GM23248 (cell line): ENCODE results near the gene LST1. TPM values are rescaled to one million over a fixed set of nuclear protein-coding genes. Genes with fewer than 3 reads are reported as not detected.

Experiments used
- DNase-seq: peaks from one replicate; pipeline ENCODE4 v3.0.0-alpha.2; 2015
- H2AFZ ChIP-seq: fragments of 200-600 bp; sonication (generic); 2 replicates; pipeline ENCODE4 v1.6.1; 2016; ENCODE audit warnings: antibody characterized with exemption
- H3F3A ChIP-seq: fragments of 200-600 bp; sonication (generic); 2 replicates; pipeline ENCODE4 v1.6.1; 2016; ENCODE audit warnings: mild to moderate bottlenecking, antibody characterized with exemption, mixed run types; ENCODE audit not compliant: insufficient read depth
- H3K27ac ChIP-seq: fragments of 200-600 bp; sonication (generic); 2 replicates; pipeline ENCODE4 v1.5.1; 2016; ENCODE audit warnings: mild to moderate bottlenecking
- H3K27me3 ChIP-seq: fragments of 200-600 bp; sonication (generic); replicated peaks from 2 replicates; pipeline ENCODE4 v1.6.1; 2016; ENCODE audit warnings: mild to moderate bottlenecking; ENCODE audit not compliant: insufficient read depth
- H3K36me3 ChIP-seq: fragments of 200-600 bp; sonication (generic); 2 replicates; pipeline ENCODE4 v1.6.1; 2016; ENCODE audit warnings: low read depth, mild to moderate bottlenecking
- H3K4me1 ChIP-seq: fragments of 200-600 bp; sonication (generic); 2 replicates; pipeline ENCODE4 v1.6.1; 2016; ENCODE audit warnings: mild to moderate bottlenecking; ENCODE audit not compliant: insufficient read depth
- H3K4me2 ChIP-seq: fragments of 200-600 bp; sonication (generic); one replicate; pipeline ENCODE4 v1.6.1; 2016; ENCODE audit warnings: mild to moderate bottlenecking; ENCODE audit not compliant: unreplicated experiment
- H3K4me3 ChIP-seq: fragments of 200-600 bp; sonication (generic); 2 replicates; pipeline ENCODE4 v1.5.1; 2016; ENCODE audit warnings: mild to moderate bottlenecking
- H3K79me2 ChIP-seq: fragments of 200-600 bp; sonication (generic); 2 replicates; pipeline ENCODE4 v1.6.1; 2016; ENCODE audit warnings: mild to moderate bottlenecking; ENCODE audit not compliant: insufficient read depth
- H3K9ac ChIP-seq: fragments of 200-600 bp; sonication (generic); 2 replicates; pipeline ENCODE4 v1.6.1; 2016; ENCODE audit warnings: mild to moderate bottlenecking
- H3K9me2 ChIP-seq: fragments of 200-600 bp; sonication (generic); 2 replicates; pipeline ENCODE4 v1.6.1; 2016; ENCODE audit warnings: mixed run types, mild to moderate bottlenecking, moderate library complexity; ENCODE audit not compliant: insufficient read depth
- H3K9me3 ChIP-seq: fragments of 200-600 bp; sonication (generic); one replicate; pipeline ENCODE4 v1.6.1; 2017; ENCODE audit warnings: low read depth
- H4K20me1 ChIP-seq: fragments of 200-600 bp; sonication (generic); 2 replicates; pipeline ENCODE4 v1.6.0; 2016; ENCODE audit not compliant: insufficient read depth
- EZH2 ChIP-seq: fragments of 200-600 bp; sonication (generic); IDR thresholded peaks from 2 replicates; pipeline ENCODE4 v1.6.1; 2018; ENCODE audit warnings: antibody characterized with exemption, mild to moderate bottlenecking; ENCODE audit not compliant: insufficient read depth, poor library complexity, severe bottlenecking
- EZH2phosphoT487 ChIP-seq: fragments of 200-600 bp; sonication (generic); IDR thresholded peaks from 2 replicates; pipeline ENCODE4 v1.6.1; 2018; ENCODE audit warnings: antibody characterized with exemption, moderate library complexity, mild to moderate bottlenecking, low read depth; ENCODE audit not compliant: insufficient read depth
- WGBS, 2 experiments: methylation state at CpG; one replicate each; pipeline ENCODE4 v1.1.6; 2015 to 2017; ENCODE audit warnings: low lambda C conversion rate in 2 of 2, low coverage in 1 of 2; ENCODE audit errors: missing lambda C conversion rate in 2 of 2; 5-methylcytosine and 5-hydroxymethylcytosine counted together
- in situ Hi-C: fragments of 300-500 bp; cut with MboI; formaldehyde crosslinking; loops from 2 replicates; pipeline ENCODE4 v1.15.0; 2020
- polyA plus RNA-seq: library from polyadenylated mRNA; unstranded; fragments of >200 nt; fragmentation: Nextera tagmentation; extraction: Ambion mirVana; gene quantifications from 2 replicates; pipeline ENCODE4 v1.2.1, GENCODE V29; 2016
- total RNA-seq: library from RNA; depleted of rRNA; stranded (reverse); fragments of >200 nt; shearing (Covaris generic); gene quantifications from 2 replicates; pipeline ENCODE4 v1.2.3, GENCODE V29; 2014

Gene LST1
- total and polyA plus RNA-seq, 2 experiments from 2014 or later, result not detected

DNA sequence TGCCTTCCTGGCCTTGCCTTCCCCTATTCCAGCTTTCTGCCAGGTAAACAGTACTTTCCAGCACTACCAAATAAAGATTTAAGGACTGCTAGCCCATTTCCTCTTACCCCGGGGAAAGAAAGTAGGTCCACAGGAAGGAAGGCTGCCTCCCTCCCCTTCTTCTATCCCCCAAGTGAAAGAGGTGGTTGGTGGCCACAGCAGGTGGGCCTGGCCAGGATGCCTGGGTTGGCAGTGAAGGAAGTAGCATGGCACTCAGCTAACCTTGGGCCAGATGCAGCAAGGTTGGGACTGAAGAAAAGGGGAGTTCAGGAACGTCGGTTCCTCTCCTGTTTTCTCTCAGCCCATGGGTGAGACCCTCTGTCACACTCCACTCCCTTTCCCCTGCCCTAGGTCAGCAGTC is 29.8 kb upstream of the LST1 start:
- 87 to 93% methylated on average over 3 of the region's 3 CpGs for WGBS, 2 experiments
- H3K4me1 ChIP-seq, result peaks cover 30% of the 10 kb centered on the region
- DNase-seq, result no peak
- in situ Hi-C loops, result no loop called here
- H3K9me2 ChIP-seq, result no peaks in the 10 kb centered on the region
- H4K20me1 ChIP-seq, result no peaks in the 10 kb centered on the region
- no peak overlapping the region for H3K4me3 ChIP-seq
- no peaks in the 10 kb centered on the region for H3K9me3 ChIP-seq
- no peak for TF ChIP-seq EZH2
- TF ChIP-seq EZH2phosphoT487, result no peak
- peaks cover 22% of the 10 kb centered on the region for H3K36me3 ChIP-seq
- H3K79me2 ChIP-seq, result peaks cover 32% of the 10 kb centered on the region
- no peak overlapping the region for H3K27ac ChIP-seq
- peaks cover 26% of the 10 kb centered on the region for H3F3A ChIP-seq
- no peaks in the 10 kb centered on the region for H3K27me3 ChIP-seq
- H3K4me2 ChIP-seq, result no peak overlapping the region
- H3K9ac ChIP-seq, result no peak overlapping the region
- H2AFZ ChIP-seq, result no peak overlapping the region

DNA sequence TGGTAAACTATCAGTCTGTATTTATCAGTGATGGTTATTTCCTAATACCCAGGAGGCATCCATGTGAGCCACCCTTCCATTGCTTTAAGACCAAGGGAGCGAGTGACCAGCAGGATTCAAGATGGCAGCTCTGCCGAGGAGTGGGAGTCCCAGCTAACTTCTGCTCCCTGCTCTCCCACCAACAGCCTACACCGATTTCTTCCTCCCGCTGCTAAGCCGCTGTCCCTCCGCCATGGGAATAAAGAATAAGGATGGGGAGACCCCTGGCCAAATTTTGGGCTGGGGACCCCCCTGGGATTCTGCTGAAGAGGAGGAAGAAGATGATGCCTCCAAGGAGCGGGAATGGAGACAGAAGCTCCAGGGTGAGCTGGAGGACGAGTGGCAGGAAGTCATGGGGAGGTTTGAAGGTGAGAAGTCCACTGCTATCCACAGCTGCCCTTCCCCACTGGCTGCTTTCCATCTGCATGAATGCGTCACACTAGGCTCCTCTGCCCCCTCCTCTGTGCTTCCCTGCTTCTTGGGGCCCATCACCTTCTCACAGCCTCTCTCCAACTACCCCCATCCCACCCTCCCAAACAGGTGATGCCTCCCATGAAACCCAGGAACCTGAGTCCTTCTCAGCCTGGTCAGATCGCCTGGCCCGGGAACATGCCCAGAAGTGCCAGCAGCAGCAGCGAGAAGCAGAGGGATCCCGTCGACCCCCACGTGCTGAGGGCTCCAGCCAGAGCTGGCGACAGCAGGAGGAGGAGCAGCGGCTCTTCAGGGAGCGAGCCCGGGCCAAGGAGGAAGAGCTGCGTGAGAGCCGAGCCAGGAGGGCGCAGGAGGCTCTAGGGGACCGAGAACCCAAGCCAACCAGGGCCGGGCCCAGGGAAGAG is 28.4 kb upstream of the LST1 start:
- in situ Hi-C loops, result no loop called here
- peaks cover 20% of the 10 kb centered on the region for H3K36me3 ChIP-seq
- H3F3A ChIP-seq, result peaks cover 38% of the 10 kb centered on the region
- H3K9me3 ChIP-seq, result no peaks in the 10 kb centered on the region
- H3K9ac ChIP-seq, result no peak overlapping the region
- TF ChIP-seq EZH2phosphoT487 (no peak), EZH2 (no peak)
- H3K4me3 ChIP-seq, result no peak overlapping the region
- no peak overlapping the region for H3K27ac ChIP-seq
- no peak overlapping the region for H2AFZ ChIP-seq
- H3K4me1 ChIP-seq, result peaks cover 30% of the 10 kb centered on the region
- WGBS, 2 experiments, result 83 to 86% methylated on average over 23 to 24 of the region's 24 CpGs
- DNase-seq, result no peak
- no peaks in the 10 kb centered on the region for H3K27me3 ChIP-seq
- no peak overlapping the region for H3K4me2 ChIP-seq
- no peaks in the 10 kb centered on the region for H4K20me1 ChIP-seq
- H3K79me2 ChIP-seq, result peaks cover 25% of the 10 kb centered on the region
- no peaks in the 10 kb centered on the region for H3K9me2 ChIP-seq

DNA sequence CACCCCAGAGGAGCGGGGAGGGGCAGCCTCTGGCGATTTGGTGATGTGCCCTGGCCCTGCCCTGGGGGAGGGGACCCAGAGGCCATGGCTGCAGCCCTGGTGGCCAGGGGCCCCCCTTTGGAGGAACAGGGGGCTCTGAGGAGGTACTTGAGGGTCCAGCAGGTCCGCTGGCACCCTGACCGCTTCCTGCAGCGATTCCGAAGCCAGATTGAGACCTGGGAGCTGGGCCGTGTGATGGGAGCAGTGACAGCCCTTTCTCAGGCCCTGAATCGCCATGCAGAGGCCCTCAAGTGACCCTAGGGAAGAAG is 27.8 kb upstream of the LST1 start:
- H3K4me2 ChIP-seq, result no peak overlapping the region
- H2AFZ ChIP-seq, result no peak overlapping the region
- peaks cover 44% of the 10 kb centered on the region for H3F3A ChIP-seq
- no peak for DNase-seq
- no peaks in the 10 kb centered on the region for H3K9me3 ChIP-seq
- 92 to 94% methylated on average over 7 to 8 of the region's 8 CpGs for WGBS, 2 experiments
- H3K27me3 ChIP-seq, result no peaks in the 10 kb centered on the region
- H3K9me2 ChIP-seq, result no peaks in the 10 kb centered on the region
- no peak overlapping the region for H3K9ac ChIP-seq
- H3K36me3 ChIP-seq, result peaks cover 16% of the 10 kb centered on the region
- H3K4me1 ChIP-seq, result peaks cover 36% of the 10 kb centered on the region
- TF ChIP-seq EZH2, result no peak
- TF ChIP-seq EZH2phosphoT487, result no peak
- in situ Hi-C loops, result no loop called here
- H3K4me3 ChIP-seq, result no peak overlapping the region
- H3K79me2 ChIP-seq, result peaks cover 20% of the 10 kb centered on the region
- H4K20me1 ChIP-seq, result no peaks in the 10 kb centered on the region
- no peak overlapping the region for H3K27ac ChIP-seq

DNA sequence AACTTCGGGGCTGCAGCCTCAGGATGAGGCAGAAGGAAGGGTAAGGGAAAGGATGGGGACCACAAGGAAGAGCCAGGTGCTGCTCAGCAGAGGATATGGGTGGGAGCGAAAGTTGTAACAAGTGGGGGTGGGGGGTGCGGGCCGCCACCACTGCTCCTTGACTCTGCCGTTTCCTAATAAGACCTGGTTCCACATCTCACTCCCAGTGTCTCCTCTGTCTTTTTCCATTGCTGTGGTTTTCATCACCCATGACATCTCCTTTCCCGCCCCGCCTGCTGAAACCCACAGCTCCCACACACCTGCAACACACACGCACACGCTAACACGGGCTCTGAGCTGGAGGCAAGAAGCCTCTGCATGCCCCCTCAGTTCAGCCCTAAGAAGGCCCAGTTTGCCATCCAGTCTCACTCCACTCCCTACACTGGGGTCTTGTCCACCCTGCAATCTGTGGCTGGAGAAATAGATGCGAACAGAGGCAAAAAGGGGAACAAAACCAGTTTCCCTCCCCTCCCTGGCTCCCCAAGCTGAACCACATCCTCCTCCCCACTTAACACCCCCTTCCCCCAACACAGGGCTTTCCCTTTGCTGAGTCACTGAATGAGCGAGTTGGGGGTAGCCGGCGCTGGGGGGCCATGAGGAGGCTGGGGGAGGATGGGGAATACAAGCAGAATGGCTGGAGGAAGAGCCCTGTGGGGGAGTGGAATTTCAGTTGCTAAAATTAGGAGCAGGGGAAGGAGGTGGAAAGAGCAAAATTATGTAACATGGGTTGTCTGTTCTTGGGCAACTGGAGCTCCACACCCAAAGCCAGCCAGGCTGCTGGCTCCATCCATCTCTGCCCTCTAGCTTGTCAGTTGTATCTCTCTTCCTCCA is 27.2 kb upstream of the LST1 start:
- peak overlapping the region; percentile 65 for H3K4me2 ChIP-seq

More for the DNA sequence above, 27.2 kb upstream of the LST1 start:
- 73 to 77% methylated on average over 12 to 14 of the region's 14 CpGs for WGBS, 2 experiments
- Histone ChIP-seq H3K36me3 (peaks cover 10% of the 10 kb centered on the region; the same call in 1 of the 2 replicates), H3K4me3 (no peak overlapping the region), H3K9me3 (no peaks in the 10 kb centered on the region), H2AFZ (no peak overlapping the region), H3K79me2 (peaks cover 14% of the 10 kb centered on the region), H3F3A (peaks cover 49% of the 10 kb centered on the region), H4K20me1 (no peaks in the 10 kb centered on the region), H3K27ac (peak overlapping the region; percentile 58), H3K9ac (0 out of 2 replicates have a peak overlapping the region, but pooled peaks have one; percentile 6), H3K4me1 (peaks cover 41% of the 10 kb centered on the region), H3K9me2 (no peaks in the 10 kb centered on the region), H3K27me3 (no peaks in the 10 kb centered on the region)
- TF ChIP-seq EZH2, result no peak
- in situ Hi-C loops, result no loop called here
- peak; percentile 44 for DNase-seq
